ENCODE measurements around the gene MAGI2. TPM values are rescaled to one million over a fixed set of nuclear protein-coding genes. Genes with fewer than 3 reads are reported as not detected.

MAGI2 gene
- total and polyA plus RNA-seq, 2 experiments from 2014 or later = 3.5 to 4.1 TPM

DNA sequence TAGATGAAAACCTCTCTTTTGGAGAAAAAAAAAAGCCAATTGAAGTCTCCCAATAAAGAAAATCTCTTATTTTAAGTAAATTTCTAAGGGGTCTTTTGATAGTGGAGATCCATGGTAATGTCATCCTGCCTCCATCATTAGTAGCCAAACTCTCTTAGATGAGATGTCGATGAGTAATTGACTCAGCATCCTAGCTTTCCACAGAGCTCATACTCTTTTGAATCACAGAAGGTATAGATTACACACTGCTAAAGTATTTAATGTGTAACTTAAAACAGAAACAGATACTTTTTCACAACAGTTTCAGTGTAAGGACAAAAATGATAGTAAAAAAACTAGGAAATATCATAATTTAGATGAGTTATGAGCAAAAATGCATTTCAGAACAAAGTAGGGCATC, 19.4 kb downstream of the MAGI2 start:
- Histone ChIP-seq H2AFZ (no peak overlapping the region), H3K9me3 (ENCODE audit: low read depth) (no peaks in the 10 kb centered on the region), H3K9me2 (ENCODE audit: insufficient read depth) (no peaks in the 10 kb centered on the region), H3K79me2 (ENCODE audit: insufficient read depth) (peaks cover 40% of the 10 kb centered on the region), H3K36me3 (ENCODE audit: low read depth) (no peaks in the 10 kb centered on the region), H3F3A (ENCODE audit: insufficient read depth) (peaks cover 22% of the 10 kb centered on the region), H3K4me3 (peak overlapping the region; percentile 37; the same call in 1 of the 2 replicates), H3K27ac (peak overlapping the region; percentile 60), H3K9ac (no peak overlapping the region; the same call in 1 of the 2 replicates), H3K27me3 (replicated peaks; ENCODE audit: insufficient read depth) (no peaks in the 10 kb centered on the region), H4K20me1 (ENCODE audit: insufficient read depth) (no peaks in the 10 kb centered on the region), H3K4me2 (ENCODE audit: unreplicated experiment) (peak overlapping the region; percentile 74), H3K4me1 (ENCODE audit: insufficient read depth) (peaks cover 17% of the 10 kb centered on the region)
- no peak for TF ChIP-seq EZH2phosphoT487 (IDR thresholded peaks at IDR 0.05; ENCODE audit: insufficient read depth, low read depth)
- no peak for TF ChIP-seq EZH2 (IDR thresholded peaks at IDR 0.05; ENCODE audit: insufficient read depth, poor library complexity, severe bottlenecking)
- DNase-seq = peak; percentile 92
- WGBS, 2 experiments (ENCODE audit: low coverage in 1 of 2, low lambda C conversion rate in 2 of 2, missing lambda C conversion rate in 2 of 2) = 0 to 10% methylated on average over 1 of the region's 1 CpG
- in situ Hi-C loops (cut with MboI) = no loop called here

DNA sequence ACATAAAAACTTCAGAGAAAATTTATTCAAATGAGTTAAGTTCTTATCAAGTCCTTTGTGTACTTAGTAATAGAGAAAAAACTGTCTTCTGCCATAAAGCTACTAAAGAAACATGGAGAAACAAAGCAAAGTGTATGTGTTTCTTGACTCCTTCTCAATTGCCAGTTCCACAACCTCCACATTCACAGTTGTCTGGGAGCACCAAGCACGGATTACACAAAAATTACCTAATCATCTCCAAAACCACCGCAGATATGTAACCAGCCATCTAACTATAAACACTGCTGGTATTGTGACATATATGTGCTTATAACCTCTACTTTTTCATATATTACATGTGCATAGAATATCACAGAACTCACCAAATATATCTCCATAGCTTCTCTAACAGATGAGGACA, 23.1 kb downstream of the MAGI2 start:
- Histone ChIP-seq H3K9me2 (ENCODE audit: insufficient read depth) (no peaks in the 10 kb centered on the region), H4K20me1 (ENCODE audit: insufficient read depth) (no peaks in the 10 kb centered on the region), H3K9me3 (ENCODE audit: low read depth) (no peaks in the 10 kb centered on the region), H3K9ac (no peak overlapping the region), H3K79me2 (ENCODE audit: insufficient read depth) (peaks cover 18% of the 10 kb centered on the region; the same call in 1 of the 2 replicates), H3K4me2 (ENCODE audit: unreplicated experiment) (no peak overlapping the region), H3K27me3 (replicated peaks; ENCODE audit: insufficient read depth) (no peaks in the 10 kb centered on the region), H3K27ac (no peak overlapping the region), H2AFZ (no peak overlapping the region), H3F3A (ENCODE audit: insufficient read depth) (peaks cover 20% of the 10 kb centered on the region), H3K4me1 (ENCODE audit: insufficient read depth) (peaks cover 17% of the 10 kb centered on the region), H3K4me3 (no peak overlapping the region), H3K36me3 (ENCODE audit: low read depth) (no peaks in the 10 kb centered on the region)
- TF ChIP-seq EZH2 (IDR thresholded peaks at IDR 0.05; ENCODE audit: insufficient read depth, poor library complexity, severe bottlenecking) (no peak), EZH2phosphoT487 (IDR thresholded peaks at IDR 0.05; ENCODE audit: insufficient read depth, low read depth) (no peak)
- in situ Hi-C loops (cut with MboI) = no loop called here
- no peak for DNase-seq
- 75 to 76% methylated on average over 2 of the region's 2 CpGs for WGBS, 2 experiments (ENCODE audit: low coverage in 1 of 2, low lambda C conversion rate in 2 of 2, missing lambda C conversion rate in 2 of 2)

DNA sequence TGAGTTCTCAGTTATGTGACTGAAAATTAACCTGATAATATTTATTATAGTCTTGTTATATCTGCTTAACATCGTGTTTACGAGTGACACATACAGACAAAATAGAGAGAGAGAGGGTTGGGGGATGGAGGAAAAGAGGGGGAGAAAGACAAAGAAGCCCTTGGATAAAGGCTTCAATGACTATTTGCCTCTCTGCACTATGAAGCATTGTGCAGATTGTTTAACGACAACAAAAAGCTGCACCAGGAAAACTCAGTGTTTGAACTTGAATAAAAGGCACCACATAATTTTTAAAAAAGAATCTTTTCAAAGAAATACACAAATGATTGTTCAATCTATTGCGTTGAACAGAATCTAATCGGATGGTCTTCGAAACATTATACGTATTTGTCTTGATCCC, 27.8 kb downstream of the MAGI2 start:
- 92% methylated on average over 7 of the region's 7 CpGs for WGBS, 2 experiments (ENCODE audit: low coverage in 1 of 2, low lambda C conversion rate in 2 of 2, missing lambda C conversion rate in 2 of 2)
- Histone ChIP-seq H3K36me3 (ENCODE audit: low read depth) (no peaks in the 10 kb centered on the region), H3K9ac (no peak overlapping the region), H3K4me2 (ENCODE audit: unreplicated experiment) (no peak overlapping the region), H3K79me2 (ENCODE audit: insufficient read depth) (no peaks in the 10 kb centered on the region; the same call in 1 of the 2 replicates), H3K9me2 (ENCODE audit: insufficient read depth) (no peaks in the 10 kb centered on the region), H4K20me1 (ENCODE audit: insufficient read depth) (no peaks in the 10 kb centered on the region), H3K27me3 (replicated peaks; ENCODE audit: insufficient read depth) (no peaks in the 10 kb centered on the region), H3K9me3 (ENCODE audit: low read depth) (no peaks in the 10 kb centered on the region), H2AFZ (no peak overlapping the region), H3K4me3 (no peak overlapping the region), H3K27ac (no peak overlapping the region), H3F3A (ENCODE audit: insufficient read depth) (peaks cover 4% of the 10 kb centered on the region; the same call in 1 of the 2 replicates), H3K4me1 (ENCODE audit: insufficient read depth) (peaks cover 5% of the 10 kb centered on the region)
- in situ Hi-C loops (cut with MboI) = no loop called here
- TF ChIP-seq EZH2 (IDR thresholded peaks at IDR 0.05; ENCODE audit: insufficient read depth, poor library complexity, severe bottlenecking) (no peak), EZH2phosphoT487 (IDR thresholded peaks at IDR 0.05; ENCODE audit: insufficient read depth, low read depth) (no peak)
- no peak for DNase-seq

DNA sequence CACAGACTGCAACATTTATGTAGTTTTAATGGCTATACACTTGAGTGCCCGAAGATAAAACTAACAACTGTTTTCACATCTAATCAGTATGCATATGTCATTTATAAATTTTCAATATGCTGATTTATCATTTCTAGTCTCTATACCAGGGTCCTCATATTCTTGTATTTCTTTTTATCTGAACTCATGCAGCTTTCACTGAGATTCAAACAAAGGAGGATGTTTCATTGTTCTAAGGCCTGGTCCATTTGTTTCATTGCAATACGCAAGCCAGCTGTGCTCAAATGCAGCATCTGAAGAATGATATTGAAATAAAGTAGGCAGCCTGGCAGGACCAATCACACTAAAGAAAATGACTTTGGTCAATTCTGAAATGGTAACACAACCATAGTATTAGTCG, 31.7 kb downstream of the MAGI2 start:
- DNase-seq = no peak
- TF ChIP-seq EZH2 (IDR thresholded peaks at IDR 0.05; ENCODE audit: insufficient read depth, poor library complexity, severe bottlenecking) = no peak
- TF ChIP-seq EZH2phosphoT487 (IDR thresholded peaks at IDR 0.05; ENCODE audit: insufficient read depth, low read depth) = no peak
- H3K9me3 ChIP-seq (ENCODE audit: low read depth) = no peaks in the 10 kb centered on the region
- peaks cover 14% of the 10 kb centered on the region for H3K4me1 ChIP-seq (ENCODE audit: insufficient read depth)
- WGBS, 2 experiments (ENCODE audit: low coverage in 1 of 2, low lambda C conversion rate in 2 of 2, missing lambda C conversion rate in 2 of 2) = 96 to 99% methylated on average over 3 of the region's 3 CpGs
- no peaks in the 10 kb centered on the region; the same call in 1 of the 2 replicates for H3K79me2 ChIP-seq (ENCODE audit: insufficient read depth)
- H3K4me3 ChIP-seq = no peak overlapping the region
- H3K27me3 ChIP-seq (replicated peaks; ENCODE audit: insufficient read depth) = no peaks in the 10 kb centered on the region
- H2AFZ ChIP-seq = no peak overlapping the region
- no peaks in the 10 kb centered on the region for H3K9me2 ChIP-seq (ENCODE audit: insufficient read depth)
- no peaks in the 10 kb centered on the region for H3K36me3 ChIP-seq (ENCODE audit: low read depth)
- no peaks in the 10 kb centered on the region for H4K20me1 ChIP-seq (ENCODE audit: insufficient read depth)
- H3K9ac ChIP-seq = no peak overlapping the region
- peaks cover 5% of the 10 kb centered on the region; the same call in 1 of the 2 replicates for H3F3A ChIP-seq (ENCODE audit: insufficient read depth)
- no peak overlapping the region for H3K4me2 ChIP-seq (ENCODE audit: unreplicated experiment)
- no peak overlapping the region for H3K27ac ChIP-seq
- in situ Hi-C loops (cut with MboI) = no loop called here
